Trophoblast cell (in vitro differentiated cells and primary cell): Measurements from ENCODE around the gene ZP4.

Experiments used
- DNase-seq, 2 donors: peaks; one replicate each; pipeline ENCODE4 v3.0.0-alpha.2; 2016
- H2AFZ ChIP-seq: 2 replicates; pipeline ENCODE4 v1.6.1; 2013; ENCODE audit warnings: low read length, moderate library complexity, mild to moderate bottlenecking; ENCODE audit not compliant: insufficient read depth, poor library complexity
- H2AK5ac ChIP-seq: 2 replicates; pipeline ENCODE4 v1.6.1; 2013; ENCODE audit warnings: mild to moderate bottlenecking, low read length
- H2BK120ac ChIP-seq: 2 replicates; pipeline ENCODE4 v1.6.1; 2013; ENCODE audit warnings: low read length, mild to moderate bottlenecking, moderate library complexity; ENCODE audit not compliant: insufficient read depth, poor library complexity
- H2BK12ac ChIP-seq: 2 replicates; pipeline ENCODE4 v1.6.1; 2013; ENCODE audit warnings: mild to moderate bottlenecking, low read length, moderate library complexity
- H2BK5ac ChIP-seq: 2 replicates; pipeline ENCODE4 v1.6.1; 2013; ENCODE audit warnings: low read length, low read depth, moderate library complexity, mild to moderate bottlenecking; ENCODE audit not compliant: poor library complexity
- H3K14ac ChIP-seq: 2 replicates; pipeline ENCODE4 v1.6.1; 2013; ENCODE audit warnings: mild to moderate bottlenecking, low read length
- H3K18ac ChIP-seq: 2 replicates; pipeline ENCODE4 v1.6.1; 2013; ENCODE audit warnings: mild to moderate bottlenecking, low read length
- H3K23ac ChIP-seq: 2 replicates; pipeline ENCODE4 v1.6.1; 2013; ENCODE audit warnings: low read length
- H3K27ac ChIP-seq: 2 replicates; pipeline ENCODE4 v1.5.1; 2013; ENCODE audit warnings: low read depth, mild to moderate bottlenecking, inconsistent platforms, low read length, moderate library complexity
- H3K27me3 ChIP-seq: 2 replicates; pipeline ENCODE4 v1.6.1; 2013; ENCODE audit warnings: inconsistent platforms, mild to moderate bottlenecking, low read length, moderate library complexity; ENCODE audit not compliant: insufficient read depth
- H3K36me3 ChIP-seq, 2 experiments: 1 replicate in 1 of 2; 2 replicates in 1 of 2; pipeline ENCODE4 v1.6.1; 2013; ENCODE audit warnings: low read length in 2 of 2, mild to moderate bottlenecking in 2 of 2, moderate library complexity in 1 of 2; ENCODE audit not compliant: insufficient read depth in 2 of 2, control insufficient read depth in 1 of 2
- H3K4ac ChIP-seq: 2 replicates; pipeline ENCODE4 v1.6.1; 2013; ENCODE audit warnings: low read depth, mild to moderate bottlenecking, low read length, moderate library complexity
- H3K4me1 ChIP-seq, 2 experiments: 1 replicate in 1 of 2; 2 replicates in 1 of 2; pipeline ENCODE4 v1.6.1; 2013; ENCODE audit warnings: low read length in 2 of 2, mild to moderate bottlenecking in 2 of 2, moderate library complexity in 1 of 2; ENCODE audit not compliant: insufficient read depth in 2 of 2, control insufficient read depth in 1 of 2
- H3K4me2 ChIP-seq: 2 replicates; pipeline ENCODE4 v1.6.1; 2013; ENCODE audit warnings: inconsistent platforms, mild to moderate bottlenecking, low read length, moderate library complexity
- H3K4me3 ChIP-seq: 2 replicates; pipeline ENCODE4 v1.5.1; 2013; ENCODE audit warnings: mild to moderate bottlenecking, low read depth, low read length, inconsistent platforms
- H3K79me1 ChIP-seq: one replicate; pipeline ENCODE4 v1.6.1; 2013; ENCODE audit warnings: low read length
- H3K79me2 ChIP-seq: 2 replicates; pipeline ENCODE4 v1.6.1; 2013; ENCODE audit warnings: low read length, mild to moderate bottlenecking; ENCODE audit not compliant: control insufficient read depth, insufficient read depth, poor library complexity
- H3K9ac ChIP-seq: 2 replicates; pipeline ENCODE4 v1.6.1; 2013; ENCODE audit warnings: mild to moderate bottlenecking, low read length
- H3K9me3 ChIP-seq: 2 replicates; pipeline ENCODE4 v1.6.1; 2013; ENCODE audit warnings: low read depth, mild to moderate bottlenecking, control low read depth, inconsistent platforms, low read length; ENCODE audit not compliant: insufficient read depth
- H4K12ac ChIP-seq: 2 replicates; pipeline ENCODE4 v1.6.1; 2013; ENCODE audit warnings: low read depth, mild to moderate bottlenecking, low read length, moderate library complexity
- H4K8ac ChIP-seq: 2 replicates; pipeline ENCODE4 v1.6.1; 2013; ENCODE audit warnings: low read depth, mild to moderate bottlenecking, low read length, moderate library complexity
- H4K91ac ChIP-seq: one replicate; pipeline ENCODE4 v1.6.1; 2013; ENCODE audit warnings: low read depth, mild to moderate bottlenecking, low read length, moderate library complexity
- WGBS: extraction: QIAGEN DNeasy Blood & Tissue Kit; methylation state at CpG from one replicate; pipeline ENCODE4 v1.1.7; 2013; ENCODE audit warnings: missing lambda C conversion rate; ENCODE audit not compliant: insufficient read length, insufficient coverage; ENCODE audit errors: extremely low coverage; 5-methylcytosine and 5-hydroxymethylcytosine counted together

Gene ZP4

GRCh38 chr1:237838320-237838719 is 52.4 kb downstream of the ZP4 start:
- H3K27ac ChIP-seq: no peak overlapping the region
- H3K9me3 ChIP-seq: no peaks in the 10 kb centered on the region
- no peak overlapping the region for H2AFZ ChIP-seq
- H3K79me1 ChIP-seq: no peaks in the 10 kb centered on the region
- H4K12ac ChIP-seq: no peak overlapping the region
- H3K18ac ChIP-seq: no peak overlapping the region
- no peak overlapping the region for H4K91ac ChIP-seq
- no peak overlapping the region for H2BK12ac ChIP-seq
- no peak overlapping the region for H3K9ac ChIP-seq
- DNase-seq: no peak
- no peak overlapping the region for H2BK120ac ChIP-seq
- H3K4me3 ChIP-seq: no peak overlapping the region
- no peaks in the 10 kb centered on the region for H3K4me1 ChIP-seq
- no peak overlapping the region for H2BK5ac ChIP-seq
- no peak overlapping the region for H3K23ac ChIP-seq
- no peak overlapping the region for H3K4ac ChIP-seq
- no peaks in the 10 kb centered on the region for H3K36me3 ChIP-seq
- H4K8ac ChIP-seq: no peak overlapping the region
- no peak overlapping the region for H2AK5ac ChIP-seq
- H3K14ac ChIP-seq: no peak overlapping the region
- no peaks in the 10 kb centered on the region for H3K27me3 ChIP-seq
- H3K4me2 ChIP-seq: no peak overlapping the region
- WGBS: no CpG with 5 or more reads among the region's 3 CpGs
- H3K79me2 ChIP-seq: no peaks in the 10 kb centered on the region

- Histone ChIP-seq H2BK120ac (no peak overlapping the region), H3K79me2 (no peaks in the 10 kb centered on the region), H4K8ac (no peak overlapping the region), H3K27me3 (no peaks in the 10 kb centered on the region), H3K27ac (no peak overlapping the region), H2BK5ac (no peak overlapping the region), H3K9ac (no peak overlapping the region), H3K23ac (no peak overlapping the region), H3K9me3 (no peaks in the 10 kb centered on the region), H3K79me1 (no peaks in the 10 kb centered on the region), H2AFZ (no peak overlapping the region), H3K4me1 (no peaks in the 10 kb centered on the region), H3K4ac (no peak overlapping the region), H3K4me3 (no peak overlapping the region), H2BK12ac (no peak overlapping the region), H4K91ac (no peak overlapping the region), H3K18ac (no peak overlapping the region), H3K14ac (no peak overlapping the region), H3K4me2 (no peak overlapping the region), H4K12ac (no peak overlapping the region), H3K36me3 (no peaks in the 10 kb centered on the region), H2AK5ac (no peak overlapping the region)
- DNase-seq: no peak
- no CpG with 5 or more reads among the region's 3 CpGs for WGBS
These were observed 56.3 kb downstream of the ZP4 start for GRCh38 chr1:237834461-237834860.

GRCh38 chr1:237834048-237834447 is 56.7 kb downstream of the ZP4 start:
- WGBS: no CpG with 5 or more reads among the region's 3 CpGs
- H3K9ac ChIP-seq: no peak overlapping the region
- no peak overlapping the region for H4K12ac ChIP-seq
- no peak overlapping the region for H3K23ac ChIP-seq
- H2BK12ac ChIP-seq: no peak overlapping the region
- DNase-seq: no peak
- no peaks in the 10 kb centered on the region for H3K79me2 ChIP-seq
- no peaks in the 10 kb centered on the region for H3K79me1 ChIP-seq
- no peak overlapping the region for H2AK5ac ChIP-seq
- H3K27ac ChIP-seq: no peak overlapping the region
- H4K91ac ChIP-seq: no peak overlapping the region
- no peak overlapping the region for H2AFZ ChIP-seq
- H4K8ac ChIP-seq: no peak overlapping the region
- H2BK5ac ChIP-seq: no peak overlapping the region
- no peaks in the 10 kb centered on the region for H3K4me1 ChIP-seq
- H3K4me3 ChIP-seq: no peak overlapping the region
- H3K9me3 ChIP-seq: no peaks in the 10 kb centered on the region
- no peaks in the 10 kb centered on the region for H3K27me3 ChIP-seq
- no peaks in the 10 kb centered on the region for H3K36me3 ChIP-seq
- no peak overlapping the region for H3K14ac ChIP-seq
- H3K18ac ChIP-seq: no peak overlapping the region
- H2BK120ac ChIP-seq: no peak overlapping the region
- H3K4me2 ChIP-seq: no peak overlapping the region
- H3K4ac ChIP-seq: no peak overlapping the region

- H3K36me3 ChIP-seq: no peaks in the 10 kb centered on the region
- H3K27me3 ChIP-seq: no peaks in the 10 kb centered on the region
- H3K4me1 ChIP-seq: no peaks in the 10 kb centered on the region
- no peak overlapping the region for H3K23ac ChIP-seq
- H2AK5ac ChIP-seq: no peak overlapping the region
- no peak overlapping the region for H3K9ac ChIP-seq
- H4K12ac ChIP-seq: no peak overlapping the region
- no peak overlapping the region for H3K18ac ChIP-seq
- no peak overlapping the region for H3K4me2 ChIP-seq
- H2AFZ ChIP-seq: no peak overlapping the region
- H2BK5ac ChIP-seq: no peak overlapping the region
- H3K27ac ChIP-seq: no peak overlapping the region
- no peak overlapping the region for H3K4ac ChIP-seq
- WGBS: no CpG with 5 or more reads among the region's 7 CpGs
- no peaks in the 10 kb centered on the region for H3K79me2 ChIP-seq
- H2BK120ac ChIP-seq: no peak overlapping the region
- H3K14ac ChIP-seq: no peak overlapping the region
- no peak for DNase-seq
- H3K9me3 ChIP-seq: no peaks in the 10 kb centered on the region
- no peak overlapping the region for H2BK12ac ChIP-seq
- H3K4me3 ChIP-seq: no peak overlapping the region
- no peak overlapping the region for H4K8ac ChIP-seq
- H3K79me1 ChIP-seq: no peaks in the 10 kb centered on the region
- no peak overlapping the region for H4K91ac ChIP-seq
These were observed 57.9 kb downstream of the ZP4 start for GRCh38 chr1:237832858-237833257.
